Calu3 (cell line): ENCODE data around the gene CPSF4L. TPM values are rescaled to one million over a fixed set of nuclear protein-coding genes. Genes with fewer than 3 reads are reported as not detected.
"Not testable (repeated sequence)": the region's sequence is repeated elsewhere in the genome, so short reads cannot be mapped to it uniquely, and the experiment has no call there.

Experiments
- BruUV-seq: library from RNA; stranded (reverse); fragments of 400-500 nt; replicated peaks from 2 replicates; lab custom pipeline; 2021; lab: Mats Ljungman, UMichigan
- CTCF ChIA-PET: fragments of 300-600 bp; sonication (Branson Sonifier 250); formaldehyde crosslinking; loops from one replicate; lab custom pipeline; 2022; ENCODE audit warnings: antibody characterized with exemption; lab: Charles Lee
- DNase-seq: peaks from one replicate; pipeline ENCODE4 v3.0.0; 2022
- H3K27ac Mint-ChIP-seq: one replicate; pipeline ENCODE4 v1.8.0; 2022; ENCODE audit warnings: mixed read lengths; ENCODE audit not compliant: unreplicated experiment
- H3K27me3 Mint-ChIP-seq: one replicate; pipeline ENCODE4 v1.8.0; 2022; ENCODE audit warnings: mixed read lengths; ENCODE audit not compliant: unreplicated experiment
- H3K36me3 Mint-ChIP-seq: one replicate; pipeline ENCODE4 v1.8.0; 2022; ENCODE audit warnings: mild to moderate bottlenecking, moderate library complexity, mixed read lengths; ENCODE audit not compliant: insufficient read depth, unreplicated experiment
- H3K4me1 Mint-ChIP-seq: one replicate; pipeline ENCODE4 v1.8.0; 2022; ENCODE audit warnings: mild to moderate bottlenecking, low read depth, mixed read lengths; ENCODE audit not compliant: unreplicated experiment
- H3K4me3 Mint-ChIP-seq: one replicate; pipeline ENCODE4 v1.8.0; 2022; ENCODE audit warnings: mild to moderate bottlenecking, low read depth, moderate library complexity, mixed read lengths; ENCODE audit not compliant: unreplicated experiment
- H3K9me3 Mint-ChIP-seq: one replicate; pipeline ENCODE4 v1.8.0; 2022; ENCODE audit warnings: low read depth, mixed read lengths; ENCODE audit not compliant: unreplicated experiment
- intact Hi-C: fragments of 100-400 bp; cut with micrococcal nuclease; formaldehyde crosslinking; loops from one replicate; pipeline ENCODE4 v1.10.0; 2022; ENCODE audit not compliant: unreplicated experiment
- total RNA-seq: library from RNA; stranded (reverse); gene quantifications from 2 replicates; pipeline ENCODE4 v1.2.3, GENCODE V29; 2022
- TF ChIP-seq, protein P1 (sequence below): fragments of 200-600 bp; IDR thresholded peaks from one replicate; pipeline ENCODE4 v1.8.0; 2022; ENCODE audit warnings: antibody characterized with exemption; ENCODE audit not compliant: unreplicated experiment

CPSF4L gene
- total RNA-seq, 1 experiment from 2014 or later, result not detected

DNA sequence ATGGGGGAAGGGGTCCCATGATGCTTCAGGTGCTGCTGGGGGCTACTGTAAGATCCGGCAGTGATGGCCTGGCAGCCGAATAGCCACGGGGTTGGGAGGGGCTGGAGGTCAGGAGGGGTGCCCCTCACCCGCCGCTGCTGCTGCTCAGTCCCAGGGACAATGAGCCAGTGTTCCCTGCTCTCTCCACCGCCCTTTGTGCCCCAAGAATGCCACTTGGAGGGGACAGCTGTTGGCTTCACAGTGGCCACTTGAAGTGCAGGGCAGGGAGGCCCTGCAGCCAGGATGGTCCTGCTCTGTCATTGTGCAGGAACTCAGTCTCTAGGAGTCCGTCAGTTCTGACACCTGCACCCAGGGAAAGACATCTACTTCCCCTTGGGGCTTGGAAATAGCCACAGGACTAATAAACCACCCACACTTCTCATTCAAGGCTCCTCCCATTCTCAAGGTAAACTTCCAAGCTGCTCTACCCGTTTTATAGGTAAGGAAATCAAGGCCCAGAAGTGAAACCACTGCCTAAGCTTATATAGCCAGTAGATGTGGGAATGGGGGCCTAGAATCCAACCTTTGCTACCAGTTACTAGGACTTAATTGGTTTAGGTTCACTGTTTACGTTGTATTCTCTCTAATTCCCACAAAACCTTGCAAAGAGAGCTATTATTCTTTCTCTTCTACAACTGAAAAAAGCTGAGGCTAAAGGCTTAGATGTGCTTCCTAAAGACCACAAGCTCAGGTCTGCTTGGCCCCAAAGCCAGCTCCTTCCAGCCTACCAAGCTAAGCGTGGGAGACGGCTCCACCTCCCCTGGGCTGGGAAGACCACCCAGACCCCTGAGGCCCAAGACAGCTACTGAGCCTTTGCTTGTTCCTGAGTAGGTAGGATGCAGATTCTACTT is 6.2 kb upstream of the CPSF4L start:
- Mint-ChIP-seq H3K27ac (no peak overlapping the region), H3K27me3 (no peaks in the 10 kb centered on the region), H3K4me1 (peaks cover 8% of the 10 kb centered on the region), H3K36me3 (no peaks in the 10 kb centered on the region), H3K4me3 (no peak overlapping the region), H3K9me3 (no peaks in the 10 kb centered on the region)
- intact Hi-C loops, result no loop called here
- peak; percentile 12 for DNase-seq
- CTCF ChIA-PET, result interaction anchor here (0.5 to 0.8 kb wide), 2 partner anchors 102 to 547 kb away, joined by 3 to 5 read pairs; no protein-coding TSS in a partner anchor
- BruUV-seq, result no TSS peak
- TF ChIP-seq, protein P1, sequence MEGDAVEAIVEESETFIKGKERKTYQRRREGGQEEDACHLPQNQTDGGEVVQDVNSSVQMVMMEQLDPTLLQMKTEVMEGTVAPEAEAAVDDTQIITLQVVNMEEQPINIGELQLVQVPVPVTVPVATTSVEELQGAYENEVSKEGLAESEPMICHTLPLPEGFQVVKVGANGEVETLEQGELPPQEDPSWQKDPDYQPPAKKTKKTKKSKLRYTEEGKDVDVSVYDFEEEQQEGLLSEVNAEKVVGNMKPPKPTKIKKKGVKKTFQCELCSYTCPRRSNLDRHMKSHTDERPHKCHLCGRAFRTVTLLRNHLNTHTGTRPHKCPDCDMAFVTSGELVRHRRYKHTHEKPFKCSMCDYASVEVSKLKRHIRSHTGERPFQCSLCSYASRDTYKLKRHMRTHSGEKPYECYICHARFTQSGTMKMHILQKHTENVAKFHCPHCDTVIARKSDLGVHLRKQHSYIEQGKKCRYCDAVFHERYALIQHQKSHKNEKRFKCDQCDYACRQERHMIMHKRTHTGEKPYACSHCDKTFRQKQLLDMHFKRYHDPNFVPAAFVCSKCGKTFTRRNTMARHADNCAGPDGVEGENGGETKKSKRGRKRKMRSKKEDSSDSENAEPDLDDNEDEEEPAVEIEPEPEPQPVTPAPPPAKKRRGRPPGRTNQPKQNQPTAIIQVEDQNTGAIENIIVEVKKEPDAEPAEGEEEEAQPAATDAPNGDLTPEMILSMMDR, result no peak

DNA sequence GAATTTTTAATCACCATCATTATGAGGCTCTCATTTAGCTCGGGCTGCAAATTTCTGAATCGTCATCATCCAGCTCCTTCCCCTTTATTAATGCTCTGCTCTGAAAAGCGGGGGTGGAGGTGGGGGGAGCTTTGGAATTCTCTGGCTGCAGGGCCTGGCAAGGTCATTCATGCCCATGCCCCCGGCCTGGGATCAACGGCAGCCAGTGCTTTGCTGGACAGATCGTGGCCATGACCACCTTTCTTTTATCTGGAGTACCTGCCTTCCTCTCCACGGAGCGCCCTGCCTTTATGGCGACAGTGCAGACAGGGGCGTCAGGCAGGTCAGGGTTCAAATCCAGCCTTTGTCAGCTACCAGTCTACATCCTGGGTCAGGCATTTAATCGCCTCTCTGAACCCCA is 5.1 kb upstream of the CPSF4L start:
- Mint-ChIP-seq H3K9me3 (no peaks in the 10 kb centered on the region), H3K4me3 (no peak overlapping the region), H3K4me1 (peaks cover 19% of the 10 kb centered on the region), H3K27ac (no peak overlapping the region), H3K36me3 (no peaks in the 10 kb centered on the region), H3K27me3 (no peaks in the 10 kb centered on the region)
- BruUV-seq, result no TSS peak
- intact Hi-C loops, result no loop called here
- CTCF ChIA-PET, result no interaction called here
- TF ChIP-seq, protein P1, result no peak
- DNase-seq, result no peak

DNA sequence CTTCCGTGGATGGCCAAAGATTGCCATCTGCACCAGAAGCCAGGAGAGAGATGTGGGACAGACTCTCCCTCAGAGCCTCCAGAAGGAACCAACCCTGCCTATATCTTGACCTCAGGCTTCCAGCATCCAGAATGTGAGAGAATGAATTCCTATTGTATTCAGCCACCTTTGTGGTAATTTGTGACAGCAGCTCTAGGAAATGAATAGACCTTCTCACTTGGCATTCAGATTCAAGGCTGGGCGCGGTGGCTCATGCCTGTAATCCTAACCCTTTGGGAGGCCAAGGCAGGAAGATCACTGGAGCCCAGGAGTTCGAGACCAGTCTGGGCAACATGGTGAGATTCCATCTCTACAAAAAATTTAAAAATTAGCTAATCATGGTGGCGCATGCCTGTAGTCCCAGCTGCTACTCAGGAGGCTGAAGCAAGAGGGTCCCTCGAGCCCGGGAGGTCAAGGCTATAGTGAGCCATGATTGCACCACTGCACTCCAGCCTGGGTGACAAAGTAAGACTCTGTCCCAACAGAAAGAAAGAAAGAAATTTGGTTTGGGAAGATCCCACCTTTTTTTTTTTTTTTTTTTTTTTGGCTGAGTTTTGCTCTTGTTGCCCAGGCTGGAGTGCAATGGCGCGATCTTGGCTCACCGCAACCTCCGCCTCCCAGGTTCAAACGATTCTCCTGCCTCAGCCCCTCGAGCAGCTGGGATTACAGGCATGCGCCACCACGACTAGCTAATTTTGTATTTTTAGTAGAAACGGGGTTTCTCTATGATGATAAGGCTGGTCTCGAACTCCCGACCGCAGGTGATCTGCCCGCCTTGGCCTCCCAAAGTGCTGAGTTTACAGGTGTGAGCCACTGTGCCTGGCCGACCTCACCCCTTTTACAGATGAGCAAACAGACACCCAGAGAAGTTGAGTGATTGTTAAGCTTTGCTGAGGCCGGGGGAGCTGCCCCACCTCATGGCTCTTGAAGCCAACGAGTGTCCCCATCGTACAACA is 4.3 kb upstream of the CPSF4L start:
- CTCF ChIA-PET, result no interaction called here
- Mint-ChIP-seq H3K4me3 (no peak overlapping the region), H3K9me3 (no peaks in the 10 kb centered on the region), H3K27ac (no peak overlapping the region), H3K27me3 (no peaks in the 10 kb centered on the region), H3K36me3 (no peaks in the 10 kb centered on the region), H3K4me1 (peaks cover 22% of the 10 kb centered on the region)
- BruUV-seq, result no TSS peak
- intact Hi-C loops, result no loop called here
- no peak for DNase-seq
- TF ChIP-seq, protein P1, result no peak

DNA sequence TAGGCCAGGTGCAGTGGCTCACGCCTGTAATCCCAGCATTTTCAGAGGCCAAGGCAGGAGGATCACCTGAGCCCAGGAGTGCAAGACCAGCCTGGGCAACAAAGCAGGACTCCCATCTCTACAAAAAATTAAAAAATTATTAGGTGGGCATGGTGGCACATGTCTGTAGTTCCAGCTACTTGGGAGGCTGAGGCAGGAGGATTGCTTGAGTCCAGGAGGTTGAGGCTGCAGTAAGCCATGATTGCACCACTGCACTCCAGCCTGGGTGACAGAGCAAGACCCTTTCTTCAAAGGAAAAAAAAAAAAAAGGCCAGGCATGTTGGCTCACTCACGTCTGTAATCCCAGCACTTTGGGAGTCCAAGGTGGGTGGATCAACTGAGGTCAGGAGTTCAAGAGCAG is 2.8 kb upstream of the CPSF4L start:
- H3K27ac Mint-ChIP-seq, H3K9me3 Mint-ChIP-seq, intact Hi-C loops, CTCF ChIA-PET, H3K4me3 Mint-ChIP-seq, H3K36me3 Mint-ChIP-seq, H3K27me3 Mint-ChIP-seq, DNase-seq, BruUV-seq: not testable (repeated sequence)
- peaks cover 30% of the 10 kb centered on the region for H3K4me1 Mint-ChIP-seq
